Nephron (organoid): ENCODE results near the gene ENTPD3.

Experiments
- H3K27ac Mint-ChIP-seq, 3 experiments: 2 replicates each; pipeline ENCODE4 v1.8.0; 2020; ENCODE audit warnings: mixed read lengths in 3 of 3, mild to moderate bottlenecking in 2 of 3, moderate library complexity in 1 of 3
- H3K27me3 Mint-ChIP-seq: 2 replicates; pipeline ENCODE4 v1.8.0; 2021; ENCODE audit warnings: low read depth, mild to moderate bottlenecking, moderate library complexity, mixed read lengths
- H3K36me3 Mint-ChIP-seq: 2 replicates; pipeline ENCODE4 v1.8.0; 2020; ENCODE audit warnings: low read depth, mixed read lengths
- H3K4me1 Mint-ChIP-seq: 2 replicates; pipeline ENCODE4 v1.8.0; 2020; ENCODE audit warnings: mixed read lengths
- H3K4me3 Mint-ChIP-seq, 3 experiments: 2 replicates each; pipeline ENCODE4 v1.8.0; 2020; ENCODE audit warnings: mild to moderate bottlenecking in 3 of 3, mixed read lengths in 3 of 3, moderate library complexity in 2 of 3
- H3K9me3 Mint-ChIP-seq: 2 replicates; pipeline ENCODE4 v1.8.0; 2020; ENCODE audit warnings: mixed read lengths
- TF ChIP-seq, protein P1 (sequence below), 3 experiments: fragments of 200-600 bp; sonication (generic); IDR thresholded peaks; one replicate each; pipeline ENCODE4 v1.5.0; 2021; ENCODE audit warnings: antibody characterized with exemption in 3 of 3; ENCODE audit not compliant: unreplicated experiment in 3 of 3

Gene ENTPD3

DNA sequence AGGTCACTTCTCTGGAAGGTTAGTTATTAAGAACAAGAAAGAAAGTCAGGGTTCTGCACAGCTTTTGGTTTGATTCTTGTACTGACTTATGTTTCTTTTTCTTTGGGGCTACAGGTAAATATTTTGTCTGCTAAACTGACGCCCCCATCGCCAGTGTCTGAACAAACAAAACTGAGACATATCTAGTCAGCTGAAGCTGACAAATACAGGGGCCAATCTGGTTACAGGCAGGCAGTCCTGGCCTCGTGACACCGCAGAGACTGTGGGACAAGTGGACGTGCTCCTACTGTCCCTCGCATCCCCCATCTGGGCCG is 65.5 kb downstream of the ENTPD3 start:
- peak overlapping the region; percentile 72 to 98 (median 97) for H3K27ac Mint-ChIP-seq
- TF ChIP-seq, protein P1, sequence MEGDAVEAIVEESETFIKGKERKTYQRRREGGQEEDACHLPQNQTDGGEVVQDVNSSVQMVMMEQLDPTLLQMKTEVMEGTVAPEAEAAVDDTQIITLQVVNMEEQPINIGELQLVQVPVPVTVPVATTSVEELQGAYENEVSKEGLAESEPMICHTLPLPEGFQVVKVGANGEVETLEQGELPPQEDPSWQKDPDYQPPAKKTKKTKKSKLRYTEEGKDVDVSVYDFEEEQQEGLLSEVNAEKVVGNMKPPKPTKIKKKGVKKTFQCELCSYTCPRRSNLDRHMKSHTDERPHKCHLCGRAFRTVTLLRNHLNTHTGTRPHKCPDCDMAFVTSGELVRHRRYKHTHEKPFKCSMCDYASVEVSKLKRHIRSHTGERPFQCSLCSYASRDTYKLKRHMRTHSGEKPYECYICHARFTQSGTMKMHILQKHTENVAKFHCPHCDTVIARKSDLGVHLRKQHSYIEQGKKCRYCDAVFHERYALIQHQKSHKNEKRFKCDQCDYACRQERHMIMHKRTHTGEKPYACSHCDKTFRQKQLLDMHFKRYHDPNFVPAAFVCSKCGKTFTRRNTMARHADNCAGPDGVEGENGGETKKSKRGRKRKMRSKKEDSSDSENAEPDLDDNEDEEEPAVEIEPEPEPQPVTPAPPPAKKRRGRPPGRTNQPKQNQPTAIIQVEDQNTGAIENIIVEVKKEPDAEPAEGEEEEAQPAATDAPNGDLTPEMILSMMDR (IDR thresholded peaks at IDR 0.05; ENCODE audit: unreplicated experiment in 3 of 3), result no peak

GRCh38 chr3:40452876-40453730 is 66.1 kb downstream of the ENTPD3 start:
- Mint-ChIP-seq H3K9me3 (no peaks in the 10 kb centered on the region), H3K4me1 (peaks cover 33% of the 10 kb centered on the region), H3K36me3 (peaks cover 5% of the 10 kb centered on the region), H3K27ac (peak overlapping the region; percentile 72 to 98 (median 97)), H3K4me3 (peak overlapping the region; percentile 88 to 94 (median 91)), H3K27me3 (no peaks in the 10 kb centered on the region)
- TF ChIP-seq, protein P1 (IDR thresholded peaks at IDR 0.05; ENCODE audit: unreplicated experiment in 3 of 3), result no peak

More for the DNA sequence above, 65.5 kb downstream of the ENTPD3 start:
- Mint-ChIP-seq H3K9me3 (no peaks in the 10 kb centered on the region), H3K4me3 (peak overlapping the region; percentile 88 to 94 (median 91)), H3K4me1 (peaks cover 28% of the 10 kb centered on the region), H3K27me3 (no peaks in the 10 kb centered on the region), H3K36me3 (no peaks in the 10 kb centered on the region)

- no peaks in the 10 kb centered on the region for H3K27me3 Mint-ChIP-seq
- H3K36me3 Mint-ChIP-seq, result peaks cover 13% of the 10 kb centered on the region
- H3K9me3 Mint-ChIP-seq, result no peaks in the 10 kb centered on the region
- peaks cover 39% of the 10 kb centered on the region for H3K4me1 Mint-ChIP-seq
- peak overlapping the region in 1 of 3 experiments; percentile 46 for H3K27ac Mint-ChIP-seq
- peak overlapping the region; percentile 88 to 94 (median 91) for H3K4me3 Mint-ChIP-seq
- TF ChIP-seq, protein P1 (IDR thresholded peaks at IDR 0.05; ENCODE audit: unreplicated experiment in 3 of 3), result no peak
These were observed 66.9 kb downstream of the ENTPD3 start for GRCh38 chr3:40453933-40454332.

GRCh38 chr3:40455328-40455727 is 68.3 kb downstream of the ENTPD3 start:
- peaks cover 43% of the 10 kb centered on the region for H3K4me1 Mint-ChIP-seq
- TF ChIP-seq, protein P1 (IDR thresholded peaks at IDR 0.05; ENCODE audit: unreplicated experiment in 3 of 3), result no peak
- H3K36me3 Mint-ChIP-seq, result peaks cover 21% of the 10 kb centered on the region
- no peaks in the 10 kb centered on the region for H3K27me3 Mint-ChIP-seq
- no peaks in the 10 kb centered on the region for H3K9me3 Mint-ChIP-seq
- peak overlapping the region in 2 of 3 experiments; percentile 72 to 97 for H3K27ac Mint-ChIP-seq
- H3K4me3 Mint-ChIP-seq, result peak overlapping the region; percentile 88 to 93 (median 91)

DNA sequence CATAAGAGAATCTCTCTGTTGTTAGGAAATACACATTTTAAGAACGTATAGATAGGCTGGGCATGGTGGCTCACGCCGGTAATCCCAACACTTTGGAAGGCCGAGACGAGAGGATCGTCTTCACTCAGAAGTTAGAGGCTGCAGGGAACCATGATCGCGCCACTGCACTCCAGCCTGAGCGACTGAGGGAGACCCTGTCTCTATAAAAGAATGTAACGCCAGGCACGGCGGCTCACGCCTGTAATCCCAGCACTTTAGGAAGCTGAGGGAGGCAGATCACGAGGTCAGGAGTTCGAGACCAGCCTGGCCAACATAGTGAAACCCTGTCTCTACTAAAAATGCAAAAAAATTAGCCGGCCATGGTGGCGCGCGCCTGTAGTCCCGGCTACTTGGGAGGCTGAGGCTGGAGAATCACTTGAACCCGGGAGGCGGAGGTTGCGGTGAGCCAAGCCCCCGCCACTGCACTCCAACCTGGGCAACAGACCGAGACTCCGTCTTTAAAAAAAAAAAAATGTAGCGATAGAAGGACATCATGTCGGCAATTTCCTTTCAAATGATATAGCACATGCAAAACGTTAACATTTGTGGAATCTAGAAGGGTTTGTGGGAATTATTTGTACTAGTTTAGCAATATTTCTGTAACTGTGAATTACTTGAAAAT is 69.4 kb downstream of the ENTPD3 start:
- H3K27me3 Mint-ChIP-seq, result no peaks in the 10 kb centered on the region
- peak overlapping the region; percentile 88 to 93 (median 91) for H3K4me3 Mint-ChIP-seq
- peaks cover 27% of the 10 kb centered on the region for H3K36me3 Mint-ChIP-seq
- H3K27ac Mint-ChIP-seq, result peak overlapping the region; percentile 93 to 98 (median 97)
- H3K4me1 Mint-ChIP-seq, result peaks cover 43% of the 10 kb centered on the region
- TF ChIP-seq, protein P1 (IDR thresholded peaks at IDR 0.05; ENCODE audit: unreplicated experiment in 3 of 3), result no peak
- H3K9me3 Mint-ChIP-seq, result no peaks in the 10 kb centered on the region
